Measurements from ENCODE around the gene SCGB1A1.

DNA sequence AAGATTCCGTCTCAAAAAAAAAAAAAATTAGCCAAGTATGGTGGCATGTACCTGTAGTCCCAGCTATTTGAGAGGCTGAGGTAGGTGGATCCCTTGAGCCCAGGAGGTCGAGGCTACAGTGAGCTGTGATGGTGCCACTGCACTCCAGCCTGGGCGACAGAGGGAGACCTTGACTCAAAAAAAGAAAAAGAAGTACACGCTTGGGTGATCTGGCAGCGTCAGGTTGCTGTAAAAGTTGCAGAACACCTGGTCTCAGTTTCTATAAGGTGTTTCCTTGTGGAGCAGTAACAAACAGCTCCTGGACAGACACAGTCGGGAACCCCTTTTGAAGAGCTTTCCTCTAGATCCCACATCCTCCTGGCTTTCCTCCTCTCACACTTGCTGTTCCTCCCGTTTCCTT lies 45.8 kb downstream of the SCGB1A1 start:
- no peak for TF ChIP-seq CTCF (IDR thresholded peaks at IDR 0.05)
- TF ChIP-seq POLR2AphosphoS5 (IDR thresholded peaks at IDR 0.05): no peak

Data from sigmoid colon (tissue), 4 donors.